Transverse colon (tissue), 4 donors: ENCODE measurements around the gene ORAI3.

ENCODE experiments used
- CTCF ChIP-seq, 5 experiments: fragments of 200-600 bp in 3 of 5; fragments of 450-650 bp in 2 of 5; sonication (generic) in 3 of 5; IDR thresholded peaks; 1 replicate in 2 of 5; 2 replicates in 3 of 5; pipeline ENCODE4 v1.5.1; 2016 to 2017; ENCODE audit warnings: antibody characterized with exemption in 5 of 5, inconsistent platforms in 3 of 5, mild to moderate bottlenecking in 2 of 5, moderate library complexity in 1 of 5
- EP300 ChIP-seq: sonication (generic); formaldehyde crosslinking; IDR thresholded peaks from one replicate; pipeline ENCODE4 v1.6.1; 2017; ENCODE audit warnings: antibody characterized with exemption, low read depth
- POLR2A ChIP-seq: fragments of 450-650 bp; IDR thresholded peaks from one replicate; pipeline ENCODE4 v1.6.1; 2016; ENCODE audit warnings: antibody characterized with exemption, mild to moderate bottlenecking, moderate library complexity
- POLR2AphosphoS5 ChIP-seq, 3 donors: sonication (generic); formaldehyde crosslinking; IDR thresholded peaks; one replicate each; pipeline ENCODE4 v1.6.1; 2016; ENCODE audit warnings: antibody characterized with exemption in 3 of 3

DNA sequence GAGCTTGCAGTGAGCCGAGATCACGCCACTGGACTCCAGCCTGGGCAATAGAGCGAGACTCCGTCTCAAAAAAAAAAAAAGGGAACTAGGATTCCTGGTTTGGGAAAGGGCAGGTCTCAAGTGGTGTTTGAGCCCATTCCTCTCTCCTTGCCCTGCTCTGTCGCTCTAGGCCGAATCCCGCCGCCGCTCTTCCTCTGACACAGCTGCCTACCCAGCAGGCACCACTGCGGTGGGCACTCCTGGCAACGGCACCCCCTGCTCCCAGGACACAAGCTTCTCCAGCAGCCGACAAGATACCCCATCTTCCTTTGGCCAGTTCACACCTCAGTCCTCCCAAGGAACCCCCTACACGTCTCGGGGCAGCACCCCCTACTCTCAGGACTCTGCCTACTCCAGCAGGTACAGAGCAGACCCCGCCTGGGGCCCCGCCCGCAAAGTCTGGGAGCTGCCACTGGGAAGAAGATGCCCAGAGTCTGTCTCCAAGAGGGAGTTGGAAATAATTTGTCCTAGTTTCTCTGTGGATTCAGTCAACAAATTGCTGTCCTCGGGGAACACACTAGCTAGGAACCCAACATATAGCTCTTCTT is 15.2 kb downstream of the ORAI3 start:
- TF ChIP-seq CTCF (IDR thresholded peaks at IDR 0.05) (no peak), POLR2AphosphoS5 (IDR thresholded peaks at IDR 0.05) (no peak), EP300 (no peak), POLR2A (no peak)
